Vagina (tissue), 2 donors: Measurements from ENCODE around the gene CNTROB. TPM values are rescaled to one million over a fixed set of nuclear protein-coding genes. Genes with fewer than 3 reads are reported as not detected.
A peak's percentile ranks its signal among the peaks of the same experiment; 100 is the strongest.

Experiments
- DNase-seq, 2 donors: peaks; one replicate each; pipeline ENCODE4 v3.0.0-alpha.2; 2017; ENCODE audit errors: extremely low spot score in 2 of 2
- H3K27ac ChIP-seq: fragments of 200-600 bp; sonication (generic); one replicate; pipeline ENCODE4 v1.5.1; 2019
- H3K27me3 ChIP-seq: fragments of 200-600 bp; sonication (generic); one replicate; pipeline ENCODE4 v1.5.1; 2019
- H3K36me3 ChIP-seq, 2 donors: fragments of 200-600 bp; sonication (generic); one replicate each; pipeline ENCODE4 v1.5.1; 2017 to 2019
- H3K4me1 ChIP-seq: fragments of 200-600 bp; sonication (generic); one replicate; pipeline ENCODE4 v1.5.1; 2019
- H3K4me3 ChIP-seq, 2 donors: fragments of 200-600 bp; sonication (generic); 1 replicate in 1 of 2; 2 replicates in 1 of 2; pipeline ENCODE4 v1.5.1; 2016 to 2019
- H3K9me3 ChIP-seq: fragments of 200-600 bp; sonication (generic); one replicate; pipeline ENCODE4 v1.5.1; 2019
- POLR2A ChIP-seq, 2 donors: fragments of 450-650 bp; IDR thresholded peaks; one replicate each; pipeline ENCODE4 v1.6.1; 2017; ENCODE audit warnings: antibody characterized with exemption in 2 of 2, mild to moderate bottlenecking in 2 of 2, moderate library complexity in 2 of 2
- POLR2AphosphoS5 ChIP-seq, 2 donors: sonication (generic); formaldehyde crosslinking; IDR thresholded peaks; one replicate each; pipeline ENCODE4 v1.9.0; 2017; ENCODE audit warnings: antibody characterized with exemption in 2 of 2, mild to moderate bottlenecking in 2 of 2, low read depth in 1 of 2; ENCODE audit not compliant: insufficient read depth in 1 of 2
- intact Hi-C: fragments of 100-400 bp; cut with DNase I; formaldehyde crosslinking; loops from one replicate; pipeline ENCODE4 v1.15.1; 2023
- total RNA-seq: library from RNA; depleted of rRNA; stranded (reverse); fragments of >200 nt; gene quantifications from one replicate; pipeline ENCODE4 v1.2.3, GENCODE V29; 2016
- TF ChIP-seq, protein P1 (sequence below), 3 experiments: fragments of 450-650 bp in 2 of 3; fragments of 200-600 bp in 1 of 3; sonication (generic) in 1 of 3; IDR thresholded peaks; one replicate each; pipeline ENCODE4 v1.5.1; 2017 to 2019; ENCODE audit warnings: antibody characterized with exemption in 3 of 3, mild to moderate bottlenecking in 2 of 3, moderate library complexity in 2 of 3

The CNTROB gene
- total RNA-seq, 1 donor from 2014 or later: 20.9 TPM

DNA sequence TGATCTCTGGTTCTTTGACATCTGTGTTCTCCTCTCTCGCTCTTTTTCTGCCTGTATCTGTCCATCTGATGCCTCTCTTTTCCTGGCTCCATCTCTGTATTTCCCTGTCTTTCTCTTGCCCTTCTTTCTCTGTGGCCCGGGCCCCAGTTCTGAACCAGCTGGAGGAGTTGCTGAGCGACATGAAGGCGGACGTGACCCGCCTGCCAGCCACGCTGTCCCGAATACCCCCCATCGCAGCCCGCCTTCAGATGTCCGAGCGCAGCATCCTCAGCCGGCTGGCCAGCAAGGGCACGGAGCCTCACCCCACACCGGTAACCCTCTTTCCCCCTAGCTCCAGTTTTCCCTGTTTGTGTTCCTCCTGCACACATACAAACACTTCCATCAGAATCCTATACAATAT is 21.7 kb upstream of the CNTROB start:
- peaks cover 0 to 68% of the 10 kb centered on the region in 2 donors for H3K36me3 ChIP-seq
- intact Hi-C loops: no loop called here

DNA sequence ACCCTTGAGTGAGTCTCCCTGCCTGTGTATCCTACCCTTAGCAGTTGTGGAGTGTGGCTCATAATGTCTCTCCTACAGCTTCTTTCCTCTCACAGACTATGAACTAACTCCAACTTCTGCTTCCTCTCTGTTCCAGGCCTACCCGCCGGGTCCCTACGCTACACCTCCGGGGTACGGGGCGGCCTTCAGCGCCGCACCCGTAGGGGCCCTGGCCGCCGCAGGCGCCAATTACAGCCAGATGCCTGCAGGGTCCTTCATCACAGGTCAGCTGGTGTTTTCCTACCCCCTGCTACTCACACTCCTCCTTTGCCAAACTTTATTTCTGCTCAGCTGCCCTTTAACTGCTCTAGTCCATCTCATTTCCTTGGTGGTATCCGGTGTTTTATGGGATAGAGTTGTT is 21.3 kb upstream of the CNTROB start:
- no peak for DNase-seq

More for the DNA sequence above, 21.7 kb upstream of the CNTROB start:
- Histone ChIP-seq H3K27me3 (no peaks in the 10 kb centered on the region), H3K9me3 (no peaks in the 10 kb centered on the region), H3K4me3 (no peak overlapping the region), H3K27ac (no peak overlapping the region), H3K4me1 (peaks cover 7% of the 10 kb centered on the region)
- DNase-seq: no peak
- TF ChIP-seq, protein P1, sequence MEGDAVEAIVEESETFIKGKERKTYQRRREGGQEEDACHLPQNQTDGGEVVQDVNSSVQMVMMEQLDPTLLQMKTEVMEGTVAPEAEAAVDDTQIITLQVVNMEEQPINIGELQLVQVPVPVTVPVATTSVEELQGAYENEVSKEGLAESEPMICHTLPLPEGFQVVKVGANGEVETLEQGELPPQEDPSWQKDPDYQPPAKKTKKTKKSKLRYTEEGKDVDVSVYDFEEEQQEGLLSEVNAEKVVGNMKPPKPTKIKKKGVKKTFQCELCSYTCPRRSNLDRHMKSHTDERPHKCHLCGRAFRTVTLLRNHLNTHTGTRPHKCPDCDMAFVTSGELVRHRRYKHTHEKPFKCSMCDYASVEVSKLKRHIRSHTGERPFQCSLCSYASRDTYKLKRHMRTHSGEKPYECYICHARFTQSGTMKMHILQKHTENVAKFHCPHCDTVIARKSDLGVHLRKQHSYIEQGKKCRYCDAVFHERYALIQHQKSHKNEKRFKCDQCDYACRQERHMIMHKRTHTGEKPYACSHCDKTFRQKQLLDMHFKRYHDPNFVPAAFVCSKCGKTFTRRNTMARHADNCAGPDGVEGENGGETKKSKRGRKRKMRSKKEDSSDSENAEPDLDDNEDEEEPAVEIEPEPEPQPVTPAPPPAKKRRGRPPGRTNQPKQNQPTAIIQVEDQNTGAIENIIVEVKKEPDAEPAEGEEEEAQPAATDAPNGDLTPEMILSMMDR (IDR thresholded peaks at IDR 0.05): no peak
- no peak for TF ChIP-seq POLR2AphosphoS5 (IDR thresholded peaks at IDR 0.05; ENCODE audit: insufficient read depth in 1 of 2, low read depth in 1 of 2)
- TF ChIP-seq POLR2A (IDR thresholded peaks at IDR 0.05): no peak

DNA sequence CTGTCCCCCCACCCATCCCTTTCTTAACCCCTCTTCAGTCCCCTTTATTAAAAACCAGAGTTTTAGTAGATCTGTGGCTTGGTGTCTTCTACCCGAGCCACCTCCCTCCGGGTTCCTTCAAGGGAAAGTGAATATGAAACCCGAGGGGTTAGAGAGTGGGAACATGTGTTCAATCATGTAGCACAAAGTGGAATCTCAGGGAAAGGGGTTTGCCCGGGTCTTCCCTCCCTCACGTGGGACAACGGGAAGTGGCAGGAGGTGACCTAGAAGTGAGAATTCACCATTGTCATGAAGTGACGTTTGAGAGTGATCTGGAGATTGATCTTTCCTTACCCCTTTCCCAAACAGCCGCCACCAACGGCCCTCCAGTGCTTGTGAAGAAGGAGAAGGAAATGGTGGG is 20.9 kb upstream of the CNTROB start:
- H3K4me3 ChIP-seq: no peak overlapping the region
- H3K4me1 ChIP-seq: peaks cover 8% of the 10 kb centered on the region
- TF ChIP-seq, protein P1 (IDR thresholded peaks at IDR 0.05): no peak
- no peak for TF ChIP-seq POLR2AphosphoS5 (IDR thresholded peaks at IDR 0.05; ENCODE audit: insufficient read depth in 1 of 2, low read depth in 1 of 2)
- no peak for TF ChIP-seq POLR2A (IDR thresholded peaks at IDR 0.05)
- intact Hi-C loops: no loop called here
- DNase-seq: no peak
- no peaks in the 10 kb centered on the region for H3K9me3 ChIP-seq
- peaks cover 0 to 60% of the 10 kb centered on the region in 2 donors for H3K36me3 ChIP-seq
- no peak overlapping the region for H3K27ac ChIP-seq
- no peaks in the 10 kb centered on the region for H3K27me3 ChIP-seq

More for the DNA sequence above, 21.3 kb upstream of the CNTROB start:
- H3K27ac ChIP-seq: no peak overlapping the region
- intact Hi-C loops: no loop called here
- peaks cover 0 to 64% of the 10 kb centered on the region in 2 donors for H3K36me3 ChIP-seq
- TF ChIP-seq, protein P1 (IDR thresholded peaks at IDR 0.05): no peak
- TF ChIP-seq POLR2A (IDR thresholded peaks at IDR 0.05) (no peak), POLR2AphosphoS5 (IDR thresholded peaks at IDR 0.05; ENCODE audit: insufficient read depth in 1 of 2, low read depth in 1 of 2) (no peak)
- H3K9me3 ChIP-seq: no peaks in the 10 kb centered on the region
- no peaks in the 10 kb centered on the region for H3K27me3 ChIP-seq
- H3K4me1 ChIP-seq: peaks cover 7% of the 10 kb centered on the region
- no peak overlapping the region for H3K4me3 ChIP-seq

DNA sequence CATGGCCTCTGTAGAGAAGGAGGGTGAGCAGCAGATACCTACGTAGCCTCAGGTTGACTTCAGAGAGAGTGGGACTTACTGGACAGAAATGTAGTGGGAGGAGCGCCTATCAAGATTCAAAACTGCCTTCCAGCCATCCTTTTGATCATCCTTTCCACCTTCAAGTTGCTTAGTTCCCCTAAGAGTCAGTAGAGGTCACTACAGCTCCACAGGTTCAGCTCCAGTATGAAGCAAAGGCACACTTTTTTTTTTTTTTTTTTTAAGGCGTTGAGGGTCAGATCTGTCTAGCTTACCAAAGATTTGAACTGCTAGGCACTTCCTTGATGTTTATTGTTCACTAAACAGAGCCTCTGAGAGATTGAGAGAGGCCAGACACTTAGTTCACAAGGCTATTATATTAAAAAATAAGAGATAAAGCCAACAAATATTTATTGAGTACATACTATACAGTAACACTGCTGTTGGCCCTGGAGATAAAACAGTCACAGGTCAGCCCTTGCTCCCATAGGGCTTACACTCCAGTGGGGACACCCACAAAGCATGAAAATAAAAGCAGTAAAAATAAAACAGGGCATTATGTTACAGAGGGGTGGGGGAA is 19.0 kb upstream of the CNTROB start:
- Histone ChIP-seq H3K4me3 (no peak overlapping the region), H3K27me3 (no peaks in the 10 kb centered on the region), H3K27ac (no peak overlapping the region), H3K4me1 (peaks cover 17% of the 10 kb centered on the region), H3K36me3 (peaks cover 0 to 41% of the 10 kb centered on the region in 2 donors), H3K9me3 (no peaks in the 10 kb centered on the region)
- intact Hi-C loops: no loop called here
- DNase-seq: no peak
- TF ChIP-seq, protein P1 (IDR thresholded peaks at IDR 0.05): peak; percentile 19 to 48 (median 22)
- no peak for TF ChIP-seq POLR2AphosphoS5 (IDR thresholded peaks at IDR 0.05; ENCODE audit: insufficient read depth in 1 of 2, low read depth in 1 of 2)

DNA sequence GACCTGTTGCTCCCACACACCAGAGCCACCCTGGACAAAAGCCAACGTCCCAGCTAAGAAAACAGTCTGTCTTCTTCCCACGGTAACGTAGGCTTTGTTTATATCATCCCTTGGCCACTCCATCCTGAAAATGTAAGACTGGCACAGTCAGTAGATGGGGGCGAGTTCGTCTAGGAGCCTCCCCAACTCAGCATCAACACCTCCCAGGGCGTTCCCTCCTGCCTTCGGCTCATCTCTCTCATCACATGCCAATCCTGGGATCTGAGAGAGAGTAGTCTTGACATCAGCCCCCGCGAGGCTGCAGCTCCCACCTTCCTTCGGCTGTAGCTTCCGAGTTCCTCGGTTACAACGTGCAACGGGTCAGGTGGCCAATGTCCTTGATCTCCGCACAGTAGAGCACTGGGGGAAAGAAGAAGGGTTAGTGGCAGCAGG is 16.8 kb upstream of the CNTROB start:
- no peaks in the 10 kb centered on the region for H3K27me3 ChIP-seq
- peaks cover 17% of the 10 kb centered on the region for H3K4me1 ChIP-seq
- H3K27ac ChIP-seq: peak overlapping the region; percentile 95
- no peak for TF ChIP-seq POLR2A (IDR thresholded peaks at IDR 0.05)
- no peak for TF ChIP-seq POLR2AphosphoS5 (IDR thresholded peaks at IDR 0.05; ENCODE audit: insufficient read depth in 1 of 2, low read depth in 1 of 2)
- TF ChIP-seq, protein P1 (IDR thresholded peaks at IDR 0.05): no peak
- peak in 1 of 2 donors; percentile 93 for DNase-seq
- no peaks in the 10 kb centered on the region for H3K9me3 ChIP-seq
- peaks cover 0 to 19% of the 10 kb centered on the region in 2 donors for H3K36me3 ChIP-seq
- intact Hi-C loops: no loop called here
- peak overlapping the region; percentile 51 to 60 for H3K4me3 ChIP-seq
